ENCODE data around the gene HCFC1R1.

- TF ChIP-seq ZNF232 (CRISPR knock-in tag; IDR thresholded peaks at IDR 0.05) = no peak
- TF ChIP-seq STAT6 (CRISPR knock-in tag; conservative IDR thresholded peaks at IDR 0.05; ENCODE audit: low read depth) = no peak
- TF ChIP-seq NR3C1 (CRISPR knock-in tag; conservative IDR thresholded peaks at IDR 0.05; ENCODE audit: low read depth) = no peak
- no peak for TF ChIP-seq NR2C2 (CRISPR knock-in tag; IDR thresholded peaks at IDR 0.05)
- no peak for TF ChIP-seq CTCF (IDR thresholded peaks at IDR 0.05)
- TF ChIP-seq, protein P1, sequence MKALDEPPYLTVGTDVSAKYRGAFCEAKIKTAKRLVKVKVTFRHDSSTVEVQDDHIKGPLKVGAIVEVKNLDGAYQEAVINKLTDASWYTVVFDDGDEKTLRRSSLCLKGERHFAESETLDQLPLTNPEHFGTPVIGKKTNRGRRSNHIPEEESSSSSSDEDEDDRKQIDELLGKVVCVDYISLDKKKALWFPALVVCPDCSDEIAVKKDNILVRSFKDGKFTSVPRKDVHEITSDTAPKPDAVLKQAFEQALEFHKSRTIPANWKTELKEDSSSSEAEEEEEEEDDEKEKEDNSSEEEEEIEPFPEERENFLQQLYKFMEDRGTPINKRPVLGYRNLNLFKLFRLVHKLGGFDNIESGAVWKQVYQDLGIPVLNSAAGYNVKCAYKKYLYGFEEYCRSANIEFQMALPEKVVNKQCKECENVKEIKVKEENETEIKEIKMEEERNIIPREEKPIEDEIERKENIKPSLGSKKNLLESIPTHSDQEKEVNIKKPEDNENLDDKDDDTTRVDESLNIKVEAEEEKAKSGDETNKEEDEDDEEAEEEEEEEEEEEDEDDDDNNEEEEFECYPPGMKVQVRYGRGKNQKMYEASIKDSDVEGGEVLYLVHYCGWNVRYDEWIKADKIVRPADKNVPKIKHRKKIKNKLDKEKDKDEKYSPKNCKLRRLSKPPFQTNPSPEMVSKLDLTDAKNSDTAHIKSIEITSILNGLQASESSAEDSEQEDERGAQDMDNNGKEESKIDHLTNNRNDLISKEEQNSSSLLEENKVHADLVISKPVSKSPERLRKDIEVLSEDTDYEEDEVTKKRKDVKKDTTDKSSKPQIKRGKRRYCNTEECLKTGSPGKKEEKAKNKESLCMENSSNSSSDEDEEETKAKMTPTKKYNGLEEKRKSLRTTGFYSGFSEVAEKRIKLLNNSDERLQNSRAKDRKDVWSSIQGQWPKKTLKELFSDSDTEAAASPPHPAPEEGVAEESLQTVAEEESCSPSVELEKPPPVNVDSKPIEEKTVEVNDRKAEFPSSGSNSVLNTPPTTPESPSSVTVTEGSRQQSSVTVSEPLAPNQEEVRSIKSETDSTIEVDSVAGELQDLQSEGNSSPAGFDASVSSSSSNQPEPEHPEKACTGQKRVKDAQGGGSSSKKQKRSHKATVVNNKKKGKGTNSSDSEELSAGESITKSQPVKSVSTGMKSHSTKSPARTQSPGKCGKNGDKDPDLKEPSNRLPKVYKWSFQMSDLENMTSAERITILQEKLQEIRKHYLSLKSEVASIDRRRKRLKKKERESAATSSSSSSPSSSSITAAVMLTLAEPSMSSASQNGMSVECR (CRISPR knock-in tag; IDR thresholded peaks at IDR 0.05; ENCODE audit: borderline replicate concordance) = no peak
- TF ChIP-seq, protein P2, sequence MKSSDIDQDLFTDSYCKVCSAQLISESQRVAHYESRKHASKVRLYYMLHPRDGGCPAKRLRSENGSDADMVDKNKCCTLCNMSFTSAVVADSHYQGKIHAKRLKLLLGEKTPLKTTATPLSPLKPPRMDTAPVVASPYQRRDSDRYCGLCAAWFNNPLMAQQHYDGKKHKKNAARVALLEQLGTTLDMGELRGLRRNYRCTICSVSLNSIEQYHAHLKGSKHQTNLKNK (CRISPR knock-in tag; IDR thresholded peaks at IDR 0.05) = no peak
Measured at GRCh38 chr16:3050487-3050886, 26.7 kb upstream of the HCFC1R1 start.
